Stimulated activated CD4-positive, alpha-beta T cell treated with anti-CD3 and anti-CD28 coated beads, TNF-alpha, amount 100 ng/mL, for 48 hours (primary cell): ENCODE data around the gene SNAPC2.
"Not testable (repeated sequence)": the region's sequence is repeated elsewhere in the genome, so short reads cannot be mapped to it uniquely, and the experiment has no call there.

Experiments used
- DNase-seq, 3 donors: peaks; one replicate each; pipeline ENCODE4 v3.0.0-alpha.2; 2020; ENCODE audit warnings: low read depth in 3 of 3

The SNAPC2 gene

GRCh38 chr19:7921967-7922835 lies 2.1 kb downstream of the SNAPC2 start:
- DNase-seq: no peak

- DNase-seq: no peak
Observed at GRCh38 chr19:7922836-7923195, 2.7 kb downstream of the SNAPC2 start.

GRCh38 chr19:7923295-7924191 lies 3.4 kb downstream of the SNAPC2 start:
- no peak for DNase-seq

GRCh38 chr19:7924241-7924640 lies 4.1 kb downstream of the SNAPC2 start:
- DNase-seq: no peak

GRCh38 chr19:7924651-7925170 lies 4.6 kb downstream of the SNAPC2 start:
- DNase-seq: no peak

- peak; percentile 62 to 73 (median 62) for DNase-seq
Observed at GRCh38 chr19:7925171-7925851, 5.2 kb downstream of the SNAPC2 start.

- peak in 2 of 3 donors; percentile 53 to 72 for DNase-seq
Observed at GRCh38 chr19:7926021-7926726, 6.0 kb downstream of the SNAPC2 start, which contains the start of gene CTXN1. TSS of gene CTXN1 (minus strand) at chr19:7926135. CDS start at chr19:7925538, 597 bp downstream.

- no peak for DNase-seq
Observed at GRCh38 chr19:7926727-7927604, 6.8 kb downstream of the SNAPC2 start.

GRCh38 chr19:7927605-7928333 lies 7.6 kb downstream of the SNAPC2 start:
- DNase-seq: no peak

GRCh38 chr19:7928334-7928706 lies 8.2 kb downstream of the SNAPC2 start:
- DNase-seq: no peak

GRCh38 chr19:7928741-7929701 lies 8.9 kb downstream of the SNAPC2 start:
- DNase-seq: peak in 1 of 3 donors; percentile 55

GRCh38 chr19:7930030-7930429 lies 9.9 kb downstream of the SNAPC2 start:
- not testable (repeated sequence) for DNase-seq

GRCh38 chr19:7930765-7931164 lies 10.6 kb downstream of the SNAPC2 start:
- no peak for DNase-seq

- DNase-seq: no peak
Observed at GRCh38 chr19:7931221-7932061, 11.3 kb downstream of the SNAPC2 start.

- DNase-seq: no peak
Observed at GRCh38 chr19:7932276-7932929, 12.3 kb downstream of the SNAPC2 start.

GRCh38 chr19:7932930-7933300 lies 12.8 kb downstream of the SNAPC2 start:
- no peak for DNase-seq

- no peak for DNase-seq
Observed at GRCh38 chr19:7933411-7933810, 13.3 kb downstream of the SNAPC2 start.
